NB4 (cell line): ENCODE results near the gene PIP5K1B.

ENCODE experiments used
- POLR2A ChIP-seq: IDR thresholded peaks from 2 replicates; pipeline ENCODE4 v1.6.1; 2011; ENCODE audit warnings: mild to moderate bottlenecking; ENCODE audit not compliant: insufficient read length; ENCODE audit errors: extremely low read depth
- TF ChIP-seq, protein P1 (sequence below): IDR thresholded peaks from one replicate; pipeline ENCODE4 v1.5.1; 2012; ENCODE audit warnings: low read depth, low read length

DNA sequence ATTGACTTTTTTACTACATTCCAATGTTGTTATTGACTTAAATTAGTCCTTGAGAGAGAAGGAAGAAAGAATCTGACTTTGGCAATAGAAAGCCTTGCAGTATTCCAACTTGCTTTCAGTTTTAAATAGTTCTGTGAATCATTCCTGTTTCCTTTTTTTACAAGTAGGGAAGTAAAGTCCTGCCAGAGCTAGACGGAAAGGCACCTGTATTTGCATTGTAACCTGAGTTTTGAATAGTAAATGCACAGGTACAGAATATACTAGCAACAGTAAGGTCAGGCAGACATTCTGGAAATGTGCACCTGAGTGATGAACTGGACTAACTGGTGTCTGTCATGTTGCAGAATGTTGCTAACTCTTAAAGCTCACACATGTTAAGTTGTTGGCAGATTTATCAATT lies 208.0 kb downstream of the PIP5K1B start:
- TF ChIP-seq POLR2A, result no peak
- TF ChIP-seq, protein P1, sequence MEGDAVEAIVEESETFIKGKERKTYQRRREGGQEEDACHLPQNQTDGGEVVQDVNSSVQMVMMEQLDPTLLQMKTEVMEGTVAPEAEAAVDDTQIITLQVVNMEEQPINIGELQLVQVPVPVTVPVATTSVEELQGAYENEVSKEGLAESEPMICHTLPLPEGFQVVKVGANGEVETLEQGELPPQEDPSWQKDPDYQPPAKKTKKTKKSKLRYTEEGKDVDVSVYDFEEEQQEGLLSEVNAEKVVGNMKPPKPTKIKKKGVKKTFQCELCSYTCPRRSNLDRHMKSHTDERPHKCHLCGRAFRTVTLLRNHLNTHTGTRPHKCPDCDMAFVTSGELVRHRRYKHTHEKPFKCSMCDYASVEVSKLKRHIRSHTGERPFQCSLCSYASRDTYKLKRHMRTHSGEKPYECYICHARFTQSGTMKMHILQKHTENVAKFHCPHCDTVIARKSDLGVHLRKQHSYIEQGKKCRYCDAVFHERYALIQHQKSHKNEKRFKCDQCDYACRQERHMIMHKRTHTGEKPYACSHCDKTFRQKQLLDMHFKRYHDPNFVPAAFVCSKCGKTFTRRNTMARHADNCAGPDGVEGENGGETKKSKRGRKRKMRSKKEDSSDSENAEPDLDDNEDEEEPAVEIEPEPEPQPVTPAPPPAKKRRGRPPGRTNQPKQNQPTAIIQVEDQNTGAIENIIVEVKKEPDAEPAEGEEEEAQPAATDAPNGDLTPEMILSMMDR, result no peak
